ENCODE results near the gene LHFPL2.
"Not testable (repeated sequence)": the region's sequence is repeated elsewhere in the genome, so short reads cannot be mapped to it uniquely, and the experiment has no call there.

The LHFPL2 gene

DNA sequence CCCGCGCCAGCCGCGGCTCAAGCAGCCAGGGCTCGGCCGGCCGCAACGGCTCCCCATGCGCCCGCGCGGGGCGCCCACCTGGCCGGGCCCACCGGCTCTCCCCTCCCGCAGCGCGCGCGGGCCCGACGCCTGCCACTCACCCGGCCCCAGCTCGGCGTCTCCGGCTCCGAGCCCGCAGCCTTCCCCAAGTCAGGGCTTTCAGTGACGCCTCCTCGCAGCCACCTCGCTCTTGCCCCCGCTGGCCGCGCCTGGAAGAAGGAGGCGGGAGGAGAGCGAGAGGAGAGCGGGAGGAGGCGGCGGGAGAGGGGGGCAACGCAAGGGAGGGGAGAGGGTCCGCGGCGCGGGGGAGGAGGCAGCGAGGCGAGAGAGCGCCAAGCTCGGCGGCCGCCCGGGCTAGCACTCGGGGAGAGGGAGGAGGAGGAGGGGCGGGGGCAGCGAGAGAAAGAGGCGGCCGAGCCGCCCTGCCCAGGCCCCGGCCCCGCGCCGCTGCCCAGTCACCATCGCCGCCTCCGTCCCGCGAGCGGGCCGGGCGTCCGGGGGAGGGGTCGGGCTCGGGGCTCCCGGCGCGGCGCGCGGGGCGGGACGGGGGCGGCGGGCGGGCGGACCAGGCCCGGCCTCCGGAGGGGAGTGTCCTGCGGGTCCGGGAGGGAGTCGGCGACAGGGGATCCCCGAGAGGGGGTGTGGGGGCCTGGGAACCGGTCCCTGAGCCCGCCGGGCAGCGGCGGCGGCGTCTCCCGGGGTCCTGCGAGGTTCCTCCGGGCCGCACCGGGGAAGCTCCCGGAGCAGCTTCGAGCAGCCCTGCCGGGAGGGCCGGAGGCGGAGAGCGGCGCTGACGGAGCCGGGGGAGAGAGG lies at the start of gene LHFPL2:
TSS of gene LHFPL2 (minus strand) at position 414 of the 852 bp plus-strand sequence. CDS start 138,559 bp downstream, outside the sequence.
- TF ChIP-seq CTCF (IDR thresholded peaks at IDR 0.05; ENCODE audit: borderline replicate concordance, control extremely low read depth, extremely low read depth, insufficient read depth, missing control alignments): no peak
- in situ Hi-C loops (cut with MboI; ENCODE audit: low sequenced_read_pairs, unreplicated experiment): no loop called here
- DNase-seq (ENCODE audit: low spot score): peak; percentile 87

DNA sequence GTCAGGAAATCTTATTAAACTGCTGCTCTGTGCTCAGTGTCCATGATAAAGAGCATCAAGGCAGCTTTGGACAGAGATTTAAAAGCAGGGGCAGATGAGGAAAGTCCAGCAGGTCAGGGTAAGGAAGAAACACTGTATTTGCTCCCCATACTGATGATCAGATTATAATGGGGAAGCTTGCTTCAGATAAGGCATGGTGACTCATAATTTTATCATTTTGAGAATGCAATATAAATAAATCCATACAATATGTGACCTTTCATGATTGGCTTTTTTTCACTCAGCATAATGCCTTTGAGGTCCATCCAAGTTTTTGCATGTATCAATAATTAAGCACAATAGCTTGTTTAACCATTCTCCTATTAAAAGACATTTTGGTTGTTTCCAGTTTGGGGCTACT lies 48.1 kb upstream of the LHFPL2 start:
- no peak for TF ChIP-seq CTCF (IDR thresholded peaks at IDR 0.05; ENCODE audit: borderline replicate concordance, control extremely low read depth, extremely low read depth, insufficient read depth, missing control alignments)
- no peak for DNase-seq (ENCODE audit: low spot score)
- in situ Hi-C loops (cut with MboI; ENCODE audit: low sequenced_read_pairs, unreplicated experiment): no loop called here

- DNase-seq (ENCODE audit: low spot score); in situ Hi-C loops (cut with MboI; ENCODE audit: low sequenced_read_pairs, unreplicated experiment): not testable (repeated sequence)
Observed at GRCh38 chr5:78696052-78696451, 47.5 kb upstream of the LHFPL2 start.

GRCh38 chr5:78693339-78693738 lies 44.8 kb upstream of the LHFPL2 start:
- no peak for TF ChIP-seq CTCF (IDR thresholded peaks at IDR 0.05; ENCODE audit: borderline replicate concordance, control extremely low read depth, extremely low read depth, insufficient read depth, missing control alignments)
- in situ Hi-C loops (cut with MboI; ENCODE audit: low sequenced_read_pairs, unreplicated experiment): no loop called here
- DNase-seq (ENCODE audit: low spot score): no peak

DNA sequence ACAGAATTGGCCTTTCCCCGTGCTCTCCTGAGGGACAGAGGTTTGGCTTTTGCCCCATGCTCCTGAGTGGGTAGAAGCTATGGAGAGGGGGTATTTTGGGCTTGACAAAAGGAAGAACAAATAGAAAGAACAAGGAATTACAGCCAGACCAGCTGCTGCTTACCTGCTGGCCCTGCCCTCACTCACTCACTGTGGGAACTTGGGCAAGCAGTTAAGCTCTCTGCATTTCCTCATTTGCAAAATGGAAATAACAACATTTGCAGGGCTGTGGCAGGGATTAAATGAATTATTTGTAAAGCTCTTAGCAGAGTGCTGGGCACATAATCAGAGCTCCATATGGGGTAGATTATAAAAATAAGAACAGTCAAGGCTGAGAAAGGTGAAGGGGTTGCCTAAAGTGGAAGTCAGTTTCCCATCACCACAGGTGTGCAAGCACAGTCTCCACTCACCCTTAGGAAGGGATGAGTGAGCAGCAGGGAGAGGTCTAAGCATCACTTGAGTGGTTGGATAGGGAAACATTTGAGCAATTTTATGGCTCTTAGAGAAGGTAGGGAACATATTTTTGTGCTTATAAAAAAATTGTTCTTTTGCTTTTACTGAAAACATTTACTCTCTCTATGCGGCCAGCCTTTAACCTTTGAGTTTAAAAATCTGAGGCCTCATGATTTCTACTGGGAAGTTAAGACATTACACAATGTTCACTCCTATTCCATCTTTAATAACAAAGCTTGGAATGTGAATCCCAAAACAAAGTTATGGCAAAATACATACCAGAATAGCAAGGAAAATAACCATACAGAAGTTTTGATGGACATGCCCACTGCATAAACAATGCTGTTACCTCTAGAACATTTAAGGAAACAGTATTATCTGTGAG lies 42.8 kb upstream of the LHFPL2 start:
- DNase-seq (ENCODE audit: low spot score): no peak
- in situ Hi-C loops (cut with MboI; ENCODE audit: low sequenced_read_pairs, unreplicated experiment): no loop called here
- TF ChIP-seq CTCF (IDR thresholded peaks at IDR 0.05; ENCODE audit: borderline replicate concordance, control extremely low read depth, extremely low read depth, insufficient read depth, missing control alignments): no peak

- TF ChIP-seq CTCF (IDR thresholded peaks at IDR 0.05; ENCODE audit: borderline replicate concordance, control extremely low read depth, extremely low read depth, insufficient read depth, missing control alignments): no peak
Observed at GRCh38 chr5:78690253-78690972, 41.8 kb upstream of the LHFPL2 start.

More at GRCh38 chr5:78690253-78690972, 41.8 kb upstream of the LHFPL2 start:
- in situ Hi-C loops (cut with MboI; ENCODE audit: low sequenced_read_pairs, unreplicated experiment): no loop called here
- no peak for DNase-seq (ENCODE audit: low spot score)
